ENCODE results near the gene NMU. TPM values are rescaled to one million over a fixed set of nuclear protein-coding genes. Genes with fewer than 3 reads are reported as not detected.
"Not testable (repeated sequence)": the region's sequence is repeated elsewhere in the genome, so short reads cannot be mapped to it uniquely, and the experiment has no call there.

NMU gene
- polyA plus RNA-seq, 10 donors = 0.72 to 3.1 (median 1.8) TPM

- no peak for DNase-seq
These were observed 10.3 kb downstream of the NMU start for GRCh38 chr4:55625835-55626234.

GRCh38 chr4:55624063-55624462 is 12.0 kb downstream of the NMU start:
- not testable (repeated sequence) for DNase-seq

- DNase-seq = no peak
These were observed 17.5 kb downstream of the NMU start for GRCh38 chr4:55618546-55619143.

GRCh38 chr4:55617587-55618197 is 18.4 kb downstream of the NMU start:
- no peak for DNase-seq

- DNase-seq = no peak
These were observed 21.1 kb downstream of the NMU start for GRCh38 chr4:55615008-55615407.

GRCh38 chr4:55613621-55614020 is 22.5 kb downstream of the NMU start:
- no peak for DNase-seq

DNA sequence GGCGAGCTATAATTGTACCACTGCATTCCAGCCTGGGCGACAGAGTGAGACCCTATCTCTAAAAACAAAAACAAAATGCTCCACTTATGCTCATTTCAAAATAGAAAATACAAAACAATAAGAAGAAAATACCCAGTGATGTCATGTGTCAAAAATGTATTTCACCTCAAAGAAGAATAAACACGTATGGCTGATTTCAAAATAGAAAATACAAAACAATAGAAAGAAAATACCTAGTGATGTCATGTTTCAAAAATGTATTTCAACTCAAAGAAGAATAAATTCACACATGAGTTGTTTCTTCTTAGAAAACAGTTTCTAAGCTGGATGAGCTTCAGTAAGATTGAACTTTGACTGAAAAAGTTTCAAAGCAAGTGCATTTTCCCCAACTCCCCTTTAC is 23.8 kb downstream of the NMU start:
- DNase-seq = no peak

- DNase-seq = no peak
These were observed 24.6 kb downstream of the NMU start for GRCh38 chr4:55611358-55612059.

DNA sequence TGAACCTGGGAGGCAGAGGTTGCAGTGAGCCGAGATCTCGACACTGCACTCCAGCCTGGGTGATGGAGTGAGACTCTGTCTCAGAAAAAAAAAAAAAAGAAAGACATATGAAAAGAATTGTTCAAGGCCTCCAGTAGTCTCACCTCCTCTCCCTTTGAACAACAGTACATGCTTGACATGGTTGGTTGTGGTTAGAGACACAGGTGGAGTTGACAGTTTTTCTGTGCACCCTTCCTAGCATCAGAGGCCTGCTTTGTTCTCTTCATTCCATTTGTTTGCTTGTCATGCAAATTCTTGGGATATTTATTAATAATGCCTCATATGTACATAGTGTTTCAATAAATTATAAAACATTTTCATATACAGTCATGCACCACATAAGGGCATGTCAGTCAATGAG is 25.7 kb downstream of the NMU start:
- DNase-seq = no peak

- peak in 2 of 3 donors; percentile 5 to 11 for DNase-seq
These were observed 26.7 kb downstream of the NMU start for GRCh38 chr4:55609393-55609866.

DNA sequence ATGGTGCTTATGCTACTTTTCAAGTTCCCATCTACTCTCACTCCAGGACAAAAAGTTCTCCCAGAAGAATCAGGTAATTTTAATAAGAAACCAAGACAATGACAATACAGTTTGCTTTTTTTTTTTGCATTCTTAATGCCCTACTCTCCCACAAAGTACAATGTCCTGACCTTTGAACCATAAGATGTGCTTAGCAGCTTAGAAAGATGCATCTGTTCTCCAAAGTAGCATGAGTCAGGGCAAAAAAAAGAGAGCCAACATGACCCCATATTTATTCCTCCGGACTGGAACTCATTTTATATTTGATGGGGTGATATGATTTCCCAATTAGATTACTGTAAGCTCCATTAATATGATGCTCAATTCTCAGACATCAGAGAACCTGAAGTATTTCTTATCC is 27.5 kb downstream of the NMU start:
- DNase-seq = no peak

- peak in 1 of 3 donors; percentile 7 for DNase-seq
These were observed 31.1 kb downstream of the NMU start for GRCh38 chr4:55604996-55605395.

- no peak for DNase-seq
These were observed 35.5 kb downstream of the NMU start for GRCh38 chr4:55600640-55601039.

DNA sequence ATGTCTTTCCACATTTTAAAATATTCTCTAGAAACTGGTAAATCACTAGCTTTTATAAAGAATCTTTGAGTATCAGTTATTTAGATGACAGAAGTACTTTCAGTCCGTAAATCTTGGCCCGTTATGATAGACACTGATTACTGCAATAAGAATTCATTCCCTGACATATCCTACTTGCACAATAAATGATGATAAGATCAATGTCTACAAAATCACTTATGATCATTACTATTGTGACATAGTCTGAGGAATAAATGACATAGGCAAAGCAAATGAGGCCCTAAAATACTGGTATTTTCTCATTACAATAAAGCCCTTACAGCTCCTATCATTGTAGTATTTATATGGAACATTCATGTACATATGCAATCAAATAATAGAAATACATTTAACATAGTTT is 37.5 kb downstream of the NMU start:
- DNase-seq = no peak

- DNase-seq = no peak
These were observed 44.1 kb downstream of the NMU start, which contains the start of gene PDCL2 for GRCh38 chr4:55592014-55592413. Gene PDCL2 (minus strand): TSS chr4:55592245. CDS start chr4:55592109, 136 bp downstream.

- DNase-seq = no peak
These were observed 47.9 kb downstream of the NMU start for GRCh38 chr4:55588160-55588559.

GRCh38 chr4:55582773-55583172 is 53.3 kb downstream of the NMU start:
- DNase-seq = not testable (repeated sequence)

DNA sequence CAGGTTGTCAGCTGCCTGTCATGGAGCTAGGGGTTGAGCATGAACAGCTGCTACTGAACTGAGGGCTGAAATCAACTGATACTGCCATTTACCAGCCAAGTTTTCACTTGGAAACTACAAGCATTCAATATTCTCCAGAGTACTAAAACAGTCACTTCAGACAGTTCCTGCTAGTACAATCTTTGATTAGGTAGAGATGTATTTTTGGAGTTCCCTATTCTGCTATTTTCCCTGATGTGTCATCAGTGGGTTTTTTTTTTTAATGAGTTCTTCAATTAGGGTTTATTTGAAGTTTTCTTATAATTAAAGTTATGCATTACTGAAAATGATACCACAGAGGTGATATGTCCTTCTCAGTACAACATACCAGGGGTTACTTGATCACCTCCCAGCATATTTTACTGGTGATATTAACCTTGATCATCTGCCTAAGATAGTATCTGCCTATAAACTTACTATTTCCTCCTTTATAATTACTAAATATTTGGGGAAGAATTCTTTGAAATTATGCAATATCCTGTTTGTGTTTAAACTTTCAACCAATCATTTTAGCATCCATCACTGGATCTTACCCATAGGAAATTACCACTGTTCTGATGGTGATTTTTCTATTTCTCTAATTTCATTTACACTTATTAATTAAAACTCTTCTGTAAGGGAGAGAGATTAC is 57.6 kb downstream of the NMU start:
- no peak for DNase-seq

DNA sequence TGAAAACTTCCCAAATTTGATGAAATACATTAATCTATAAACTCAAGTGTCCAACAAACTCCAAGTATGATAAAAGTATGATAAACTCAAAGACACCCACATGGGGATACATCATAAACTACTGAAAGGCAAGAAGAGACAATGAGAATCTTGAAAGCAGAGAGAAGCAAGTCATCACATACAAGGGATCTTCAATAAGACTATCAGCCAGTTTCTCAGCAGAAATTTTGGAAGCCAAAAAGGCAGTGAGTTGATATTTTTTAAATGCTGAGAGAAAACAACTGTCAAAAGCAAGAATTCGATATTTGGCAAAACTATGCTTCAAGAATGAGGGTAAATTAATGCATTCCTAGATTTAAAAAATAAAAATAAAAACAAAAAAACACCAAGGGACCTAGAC is 60.6 kb downstream of the NMU start:
- no peak for DNase-seq

GRCh38 chr4:55574252-55574651 is 61.8 kb downstream of the NMU start:
- DNase-seq = no peak

DNA sequence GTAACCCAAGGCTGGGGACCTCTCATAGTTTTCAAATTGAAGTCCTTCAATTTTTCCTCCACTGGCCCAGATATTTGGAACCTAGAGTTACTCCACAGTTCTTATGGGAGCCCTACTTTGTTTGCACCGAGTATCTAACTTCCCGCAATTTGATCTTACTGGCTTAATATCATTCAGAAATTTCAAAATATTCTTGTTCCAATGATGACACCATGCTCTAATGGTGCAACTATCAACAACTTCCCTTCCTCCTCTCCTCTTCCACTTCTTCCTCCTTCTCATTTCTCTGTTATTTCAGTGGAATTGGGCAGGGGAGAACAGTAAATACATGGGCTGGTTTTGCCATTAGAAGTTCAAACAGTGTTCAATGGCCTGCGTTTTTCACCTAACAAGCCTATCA is 64.3 kb downstream of the NMU start:
- DNase-seq = no peak

GRCh38 chr4:55568905-55569504 is 67.1 kb downstream of the NMU start:
- DNase-seq = no peak

Measured in muscle of back (tissue), 11 donors.